Stimulated activated naive CD8-positive, alpha-beta T cell treated with anti-CD3 and anti-CD28 coated beads, Interleukin-15, Interleukin-2, amounts not matched to agents 100 ng/mL and 50 ng/mL, for 24 hours (primary cell): Measurements from ENCODE around the gene PRR5.

ENCODE experiments used
- H3K27ac Mint-ChIP-seq: one replicate; pipeline ENCODE4 v1.8.0; 2021; ENCODE audit warnings: mild to moderate bottlenecking, mixed read lengths
- H3K27me3 Mint-ChIP-seq: one replicate; pipeline ENCODE4 v1.8.0; 2021; ENCODE audit warnings: mixed read lengths
- H3K36me3 Mint-ChIP-seq: one replicate; pipeline ENCODE4 v1.8.0; 2021; ENCODE audit warnings: low read depth, mixed read lengths
- H3K4me1 Mint-ChIP-seq: one replicate; pipeline ENCODE4 v1.8.0; 2021; ENCODE audit warnings: low read depth, mixed read lengths
- H3K4me3 Mint-ChIP-seq: one replicate; pipeline ENCODE4 v1.8.0; 2021; ENCODE audit warnings: mild to moderate bottlenecking, mixed read lengths
- H3K9me3 Mint-ChIP-seq: one replicate; pipeline ENCODE4 v1.8.0; 2021; ENCODE audit warnings: mixed read lengths

The PRR5 gene

GRCh38 chr22:44780876-44781449 is 79.0 kb downstream of the PRR5 start:
- H3K4me3 Mint-ChIP-seq, result no peak overlapping the region
- no peaks in the 10 kb centered on the region for H3K4me1 Mint-ChIP-seq
- H3K27ac Mint-ChIP-seq, result no peak overlapping the region
- peaks cover 9% of the 10 kb centered on the region for H3K27me3 Mint-ChIP-seq
- no peaks in the 10 kb centered on the region for H3K36me3 Mint-ChIP-seq
- no peaks in the 10 kb centered on the region for H3K9me3 Mint-ChIP-seq

- H3K36me3 Mint-ChIP-seq, result no peaks in the 10 kb centered on the region
- H3K9me3 Mint-ChIP-seq, result no peaks in the 10 kb centered on the region
- no peak overlapping the region for H3K4me3 Mint-ChIP-seq
- no peaks in the 10 kb centered on the region for H3K4me1 Mint-ChIP-seq
- peaks cover 9% of the 10 kb centered on the region for H3K27me3 Mint-ChIP-seq
- no peak overlapping the region for H3K27ac Mint-ChIP-seq
Observed at GRCh38 chr22:44782363-44782963, 80.5 kb downstream of the PRR5 start.

GRCh38 chr22:44783091-44783490 is 81.1 kb downstream of the PRR5 start:
- Mint-ChIP-seq H3K9me3 (no peaks in the 10 kb centered on the region), H3K4me1 (no peaks in the 10 kb centered on the region), H3K27me3 (peaks cover 9% of the 10 kb centered on the region), H3K27ac (no peak overlapping the region), H3K36me3 (no peaks in the 10 kb centered on the region), H3K4me3 (no peak overlapping the region)

GRCh38 chr22:44783581-44783980 is 81.6 kb downstream of the PRR5 start:
- no peaks in the 10 kb centered on the region for H3K4me1 Mint-ChIP-seq
- H3K36me3 Mint-ChIP-seq, result no peaks in the 10 kb centered on the region
- H3K4me3 Mint-ChIP-seq, result no peak overlapping the region
- H3K27me3 Mint-ChIP-seq, result peaks cover 7% of the 10 kb centered on the region
- no peaks in the 10 kb centered on the region for H3K9me3 Mint-ChIP-seq
- no peak overlapping the region for H3K27ac Mint-ChIP-seq

GRCh38 chr22:44786136-44786535 is 84.1 kb downstream of the PRR5 start:
- peaks cover 4% of the 10 kb centered on the region for H3K27me3 Mint-ChIP-seq
- no peaks in the 10 kb centered on the region for H3K4me1 Mint-ChIP-seq
- H3K27ac Mint-ChIP-seq, result no peak overlapping the region
- H3K36me3 Mint-ChIP-seq, result no peaks in the 10 kb centered on the region
- no peaks in the 10 kb centered on the region for H3K9me3 Mint-ChIP-seq
- H3K4me3 Mint-ChIP-seq, result no peak overlapping the region

- Mint-ChIP-seq H3K4me3 (no peak overlapping the region), H3K27ac (no peak overlapping the region), H3K27me3 (peaks cover 4% of the 10 kb centered on the region), H3K9me3 (no peaks in the 10 kb centered on the region), H3K4me1 (no peaks in the 10 kb centered on the region), H3K36me3 (no peaks in the 10 kb centered on the region)
Observed at GRCh38 chr22:44786610-44787009, 84.6 kb downstream of the PRR5 start.
